K562 (cell line): ENCODE measurements around the gene NIPSNAP2. TPM values are rescaled to one million over a fixed set of nuclear protein-coding genes. Genes with fewer than 3 reads are reported as not detected.

ENCODE experiments used
- ATAC-seq: fragments of 200-7000 bp; cut with Tn5 transposase; 3 replicates; pipeline ENCODE4 v1.9.1; 2020; ENCODE audit warnings: moderate library complexity
- BruUV-seq: library from RNA; stranded (reverse); fragments of 400-500 nt; replicated peaks from 2 replicates; lab custom pipeline; 2021; lab: Mats Ljungman, UMichigan
- CTCF ChIA-PET: fragments of 300-600 bp; formaldehyde crosslinking; extraction: SDS; loops from one replicate; lab custom pipeline; 2021; ENCODE audit warnings: low intra/inter-chr PET ratio; lab: Yijun Ruan, JAX
- POLR2A ChIA-PET: fragments of 300-600, 350-650 bp; sonication (Branson Sonifier 250); formaldehyde crosslinking; extraction: SDS; loops from one replicate; lab custom pipeline; 2021; ENCODE audit warnings: antibody characterized with exemption, inconsistent platforms; lab: Yijun Ruan, JAX
- DNase-seq, 4 experiments: peaks; one replicate each; pipeline versions ENCODE4 v3.0.0 to v3.0.0-alpha.2; 2011 to 2018; ENCODE audit warnings: low spot score in 3 of 4, mixed read lengths in 3 of 4; ENCODE audit errors: extremely low read depth in 1 of 4
- FAIRE-seq: peaks from 2 replicates; lab custom pipeline; 2011; peaks lifted over from hg19 to GRCh38; lab: Jason Lieb, UNC
- H2AFZ ChIP-seq: 2 replicates; pipeline ENCODE4 v1.6.0; 2011; ENCODE audit warnings: low read depth, low read length, control low read depth, inconsistent platforms
- H3K27ac ChIP-seq: fragments of 200-600 bp; 3 replicates; pipeline ENCODE4 v1.8.0; 2011; ENCODE audit warnings: low read depth, mild to moderate bottlenecking, control low read depth, inconsistent platforms, low read length, moderate library complexity, mixed read lengths; ENCODE audit errors: extremely low read depth
- H3K27me3 ChIP-seq, 2 experiments: fragments of 300-600 bp in 1 of 2; 2 replicates in 1 of 2; 3 replicates in 1 of 2; pipeline versions ENCODE4 v1.6.0 to v1.8.0; 2011; ENCODE audit warnings: inconsistent platforms in 2 of 2, low read length in 2 of 2, mild to moderate bottlenecking in 1 of 2, mixed read lengths in 1 of 2, moderate library complexity in 1 of 2; ENCODE audit not compliant: control insufficient read depth in 2 of 2, insufficient read depth in 2 of 2
- H3K36me3 ChIP-seq: fragments of 300-600 bp; 3 replicates; pipeline ENCODE4 v1.8.0; 2011; ENCODE audit warnings: mild to moderate bottlenecking, low read length, inconsistent platforms; ENCODE audit not compliant: control insufficient read depth, insufficient read depth
- H3K4me1 ChIP-seq, 2 experiments: fragments of 200-600 bp in 1 of 2; replicated peaks in 1 of 2; 2 replicates in 1 of 2; 3 replicates in 1 of 2; pipeline versions ENCODE4 v1.5.1 to v1.8.0; 2011; ENCODE audit warnings: inconsistent platforms in 2 of 2, low read length in 2 of 2, mild to moderate bottlenecking in 1 of 2, mixed read lengths in 1 of 2, moderate library complexity in 1 of 2; ENCODE audit not compliant: control insufficient read depth in 2 of 2, insufficient read depth in 2 of 2
- H3K4me2 ChIP-seq: 2 replicates; pipeline ENCODE4 v1.6.1; 2011; ENCODE audit warnings: low read length, control low read depth, inconsistent platforms, mixed read lengths; ENCODE audit not compliant: insufficient read depth
- H3K4me3 ChIP-seq: fragments of 200-600 bp; sonication (generic), shearing (Covaris generic); 2 replicates; pipeline ENCODE4 v1.5.1; 2016; ENCODE audit warnings: control low read depth, inconsistent platforms
- H3K79me2 ChIP-seq: fragments of 200-600 bp; 3 replicates; pipeline ENCODE4 v1.8.0; 2011; ENCODE audit warnings: low read length, inconsistent platforms; ENCODE audit not compliant: control insufficient read depth, insufficient read depth
- H3K9ac ChIP-seq, 2 experiments: 2 replicates each; pipeline versions ENCODE4 v1.6.0 to v1.6.1; 2011; ENCODE audit warnings: low read depth in 2 of 2, low read length in 2 of 2, control low read depth in 1 of 2, inconsistent platforms in 1 of 2, mild to moderate bottlenecking in 1 of 2, mixed read lengths in 1 of 2; ENCODE audit not compliant: insufficient read depth in 1 of 2
- H3K9me1 ChIP-seq: one replicate; pipeline ENCODE4 v1.6.0; 2011; ENCODE audit warnings: inconsistent platforms, mild to moderate bottlenecking, low read length, moderate library complexity; ENCODE audit not compliant: control insufficient read depth, insufficient read depth
- H3K9me3 ChIP-seq: replicated peaks from 2 replicates; pipeline ENCODE4 v1.5.1; 2011; ENCODE audit warnings: low read depth, low read length, inconsistent platforms; ENCODE audit not compliant: control insufficient read depth, insufficient read depth
- H4K20me1 ChIP-seq: replicated peaks from 2 replicates; pipeline ENCODE4 v1.6.1; 2011; ENCODE audit warnings: low read length, inconsistent platforms, mixed read lengths; ENCODE audit not compliant: control insufficient read depth, insufficient read depth
- CHD7 ChIP-seq: fragments of 200-600 bp; sonication (generic); IDR thresholded peaks from one replicate; pipeline ENCODE4 v1.6.1; 2012; ENCODE audit warnings: mild to moderate bottlenecking, low read depth, low read length, inconsistent platforms
- HMG20B ChIP-seq: fragments of 250-450 bp; sonication (Bioruptor Pico); IDR thresholded peaks from 2 replicates; pipeline ENCODE4 v1.5.0; 2021; ENCODE audit warnings: mild to moderate bottlenecking
- HOMEZ ChIP-seq: fragments of 250-450 bp; sonication (Bioruptor Pico); IDR thresholded peaks from 2 replicates; pipeline ENCODE4 v1.4.0; 2020; ENCODE audit warnings: mild to moderate bottlenecking, moderate library complexity
- MYNN ChIP-seq, 2 experiments: sonication (generic); formaldehyde crosslinking in 1 of 2; IDR thresholded peaks; 2 replicates each; pipeline versions ENCODE4 v1.5.0 to v1.6.1; 2016 to 2020; ENCODE audit warnings: antibody characterized with exemption in 1 of 2, missing genetic modification reagents in 1 of 2
- RBBP5 ChIP-seq: fragments of 200-600 bp; sonication (generic); IDR thresholded peaks from 2 replicates; pipeline ENCODE4 v1.6.1; 2012; ENCODE audit warnings: borderline replicate concordance, mild to moderate bottlenecking, low read length, control low read depth, inconsistent platforms; ENCODE audit not compliant: insufficient read depth, poor library complexity, severe bottlenecking
- RBFOX2 ChIP-seq: fragments of 200-400 bp; formaldehyde crosslinking; IDR thresholded peaks from 2 replicates; pipeline ENCODE4 v1.6.1; 2017; ENCODE audit warnings: low read depth, mild to moderate bottlenecking, low read length, moderate library complexity
- XRCC4 ChIP-seq: IDR thresholded peaks from one replicate; pipeline ENCODE4 v1.6.1; 2011; ENCODE audit not compliant: insufficient read depth, insufficient read length; ENCODE audit errors: extremely low read depth
- ZNF41 ChIP-seq: fragments of 250-450 bp; sonication (Bioruptor Pico); conservative IDR thresholded peaks from 2 replicates; pipeline ENCODE4 v1.4.0; 2020; ENCODE audit warnings: mild to moderate bottlenecking
- ZNF511 ChIP-seq: sonication (generic); formaldehyde crosslinking; IDR thresholded peaks from 2 replicates; pipeline ENCODE4 v1.8.0; 2022; ENCODE audit warnings: mild to moderate bottlenecking, missing genetic modification reagents
- WGBS: fragments of 100-300 bp; shearing (Covaris generic); methylation state at CpG from one replicate; pipeline ENCODE4 v1.1.6; 2016; ENCODE audit warnings: low coverage, mixed read lengths; ENCODE audit not compliant: insufficient coverage; ENCODE audit errors: missing lambda C conversion rate; 5-methylcytosine and 5-hydroxymethylcytosine counted together
- in situ Hi-C: fragments of 300-500 bp; cut with MboI; formaldehyde crosslinking; loops from 4 replicates; pipeline ENCODE4 v1.15.0; 2018; ENCODE audit warnings: inconsistent platforms, mixed read lengths
- intact Hi-C: fragments of 100-400 bp; cut with micrococcal nuclease; formaldehyde crosslinking; loops from 2 replicates; pipeline ENCODE4 v1.14.2; 2022
- polyA plus RNA-seq, 8 experiments: library from polyadenylated mRNA; depleted of rRNA in 4 of 8; stranded (reverse) in 5 of 8; unstranded in 3 of 8; fragments of >200 nt; fragmentation: Nextera tagmentation in 2 of 8; fragmentation: Illumina TruSeq in 1 of 8; extraction: Ambion mirVana in 2 of 8; extraction: Trizol in 1 of 8; gene quantifications; 2 replicates each; pipeline versions ENCODE4 v1.2.1 to v1.2.3, GENCODE V29; 2011 to 2014; ENCODE audit warnings: inconsistent platforms in 1 of 8, missing spikeins in 1 of 8
- total RNA-seq, 7 experiments: library from RNA; depleted of rRNA in 6 of 7; stranded (reverse); fragments of >200 nt in 6 of 7; fragmentation: Illumina TruSeq in 2 of 7; extraction: Trizol in 2 of 7; gene quantifications; 2 replicates each; pipeline versions ENCODE4 v1.2.1 to v1.2.3, GENCODE V29; 2011 to 2021; ENCODE audit warnings: low replicate concordance in 1 of 7

NIPSNAP2 gene
- total and polyA plus RNA-seq, 9 of the 15 experiments (the other 6 are each of a cell fraction or from before 2014, with no cell fraction given), result 24.9 to 107 (median 53.0) TPM

GRCh38 chr7:55957190-55957589 lies 7.2 kb upstream of the NIPSNAP2 start:
- FAIRE-seq (no peak), DNase-seq (no peak), ATAC-seq (no peak)
- no TSS peak for BruUV-seq
- intact Hi-C loops (no loop called here), in situ Hi-C loops (no loop called here)
- ChIA-PET CTCF (no interaction called here), POLR2A (no interaction called here)
- Histone ChIP-seq H3K4me3 (no peak overlapping the region), H3K27ac (no peak overlapping the region), H3K79me2 (peaks cover 19% of the 10 kb centered on the region), H3K4me2 (no peak overlapping the region), H3K27me3 (no peaks in the 10 kb centered on the region), H4K20me1 (no peaks in the 10 kb centered on the region), H3K4me1 (peaks cover 6 to 14% of the 10 kb centered on the region in 2 experiments; a peak in 4 of 5 replicates), H3K9me1 (no peaks in the 10 kb centered on the region), H3K36me3 (peaks cover 38% of the 10 kb centered on the region), H2AFZ (no peak overlapping the region), H3K9ac (no peak overlapping the region), H3K9me3 (no peaks in the 10 kb centered on the region; the same call in 1 of the 2 replicates)
- 87% methylated on average over 4 of the region's 4 CpGs for WGBS
- TF ChIP-seq CHD7 (no peak), HMG20B (CRISPR knock-in tag) (no peak), ZNF41 (no peak), MYNN (IDR thresholded peaks at IDR 0.05) (no peak), MYNN (CRISPR knock-in tag; IDR thresholded peaks at IDR 0.05) (no peak), RBBP5 (no peak), ZNF511 (CRISPR knock-in tag) (no peak), XRCC4 (no peak), RBFOX2 (no peak), HOMEZ (no peak)
